ENCODE measurements around the gene PYDC2.

The PYDC2 gene

GRCh38 chr3:191425322-191425734 is 35.6 kb upstream of the PYDC2 start:
- no peak for ATAC-seq (ENCODE audit: insufficient read depth, low read depth)
- H3K9ac ChIP-seq (ENCODE audit: low read depth, low read length): no peak overlapping the region
- no peak overlapping the region for H3K4me2 ChIP-seq (ENCODE audit: insufficient read depth, low read length)
- H3K79me2 ChIP-seq (ENCODE audit: insufficient read depth, low read length): no peaks in the 10 kb centered on the region
- H3K4me3 ChIP-seq (ENCODE audit: low read depth in 1 of 2, low read length in 2 of 2): no peak overlapping the region
- no peak overlapping the region for H3K27ac ChIP-seq (ENCODE audit: low read length)
- no peaks in the 10 kb centered on the region for H3K36me3 ChIP-seq (ENCODE audit: insufficient read depth, low read length)
- no peak for DNase-seq
- no peaks in the 10 kb centered on the region for H3K4me1 ChIP-seq (ENCODE audit: insufficient read depth, low read length)
- H4K20me1 ChIP-seq (ENCODE audit: insufficient read depth, low read length): no peaks in the 10 kb centered on the region
- TF ChIP-seq CTCF (IDR thresholded peaks at IDR 0.05; ENCODE audit: borderline replicate concordance, extremely low read depth, low read length, poor library complexity, severe bottlenecking) (no peak), EZH2 (IDR thresholded peaks at IDR 0.05; ENCODE audit: borderline replicate concordance, low read depth, low read length, severe bottlenecking) (no peak)
- no peak overlapping the region for H2AFZ ChIP-seq (ENCODE audit: low read depth, low read length)
- H3K27me3 ChIP-seq (ENCODE audit: insufficient read depth, low read length, poor library complexity): no peaks in the 10 kb centered on the region
- no peaks in the 10 kb centered on the region for H3K9me3 ChIP-seq (ENCODE audit: insufficient read depth, low read length, severe bottlenecking)

GRCh38 chr3:191426311-191426710 is 34.7 kb upstream of the PYDC2 start:
- H3K27me3 ChIP-seq (ENCODE audit: insufficient read depth, low read length, poor library complexity): no peaks in the 10 kb centered on the region
- H2AFZ ChIP-seq (ENCODE audit: low read depth, low read length): no peak overlapping the region
- no peaks in the 10 kb centered on the region for H3K36me3 ChIP-seq (ENCODE audit: insufficient read depth, low read length)
- H3K4me2 ChIP-seq (ENCODE audit: insufficient read depth, low read length): no peak overlapping the region
- no peaks in the 10 kb centered on the region for H4K20me1 ChIP-seq (ENCODE audit: insufficient read depth, low read length)
- H3K9me3 ChIP-seq (ENCODE audit: insufficient read depth, low read length, severe bottlenecking): no peaks in the 10 kb centered on the region
- H3K4me1 ChIP-seq (ENCODE audit: insufficient read depth, low read length): no peaks in the 10 kb centered on the region
- ATAC-seq (ENCODE audit: insufficient read depth, low read depth) (no peak), DNase-seq (no peak)
- no peak overlapping the region for H3K9ac ChIP-seq (ENCODE audit: low read depth, low read length)
- TF ChIP-seq EZH2 (IDR thresholded peaks at IDR 0.05; ENCODE audit: borderline replicate concordance, low read depth, low read length, severe bottlenecking) (no peak), CTCF (IDR thresholded peaks at IDR 0.05; ENCODE audit: borderline replicate concordance, extremely low read depth, low read length, poor library complexity, severe bottlenecking) (no peak)
- H3K79me2 ChIP-seq (ENCODE audit: insufficient read depth, low read length): no peaks in the 10 kb centered on the region
- H3K4me3 ChIP-seq (ENCODE audit: low read depth in 1 of 2, low read length in 2 of 2): no peak overlapping the region
- no peak overlapping the region for H3K27ac ChIP-seq (ENCODE audit: low read length)

GRCh38 chr3:191428177-191428576 is 32.8 kb upstream of the PYDC2 start:
- H3K27ac ChIP-seq (ENCODE audit: low read length): no peak overlapping the region
- TF ChIP-seq EZH2 (IDR thresholded peaks at IDR 0.05; ENCODE audit: borderline replicate concordance, low read depth, low read length, severe bottlenecking): no peak
- TF ChIP-seq CTCF (IDR thresholded peaks at IDR 0.05; ENCODE audit: borderline replicate concordance, extremely low read depth, low read length, poor library complexity, severe bottlenecking): no peak
- no peak for ATAC-seq (ENCODE audit: insufficient read depth, low read depth)
- no peak overlapping the region for H3K9ac ChIP-seq (ENCODE audit: low read depth, low read length)
- H2AFZ ChIP-seq (ENCODE audit: low read depth, low read length): no peak overlapping the region
- H3K4me2 ChIP-seq (ENCODE audit: insufficient read depth, low read length): no peak overlapping the region
- no peaks in the 10 kb centered on the region for H3K36me3 ChIP-seq (ENCODE audit: insufficient read depth, low read length)
- DNase-seq: no peak
- H3K9me3 ChIP-seq (ENCODE audit: insufficient read depth, low read length, severe bottlenecking): no peaks in the 10 kb centered on the region
- no peaks in the 10 kb centered on the region for H4K20me1 ChIP-seq (ENCODE audit: insufficient read depth, low read length)
- H3K27me3 ChIP-seq (ENCODE audit: insufficient read depth, low read length, poor library complexity): no peaks in the 10 kb centered on the region
- no peaks in the 10 kb centered on the region for H3K4me1 ChIP-seq (ENCODE audit: insufficient read depth, low read length)
- H3K4me3 ChIP-seq (ENCODE audit: low read depth in 1 of 2, low read length in 2 of 2): no peak overlapping the region
- no peaks in the 10 kb centered on the region for H3K79me2 ChIP-seq (ENCODE audit: insufficient read depth, low read length)

GRCh38 chr3:191430103-191430502 is 30.9 kb upstream of the PYDC2 start:
- ATAC-seq (ENCODE audit: insufficient read depth, low read depth) (no peak), DNase-seq (no peak)
- Histone ChIP-seq H3K4me2 (ENCODE audit: insufficient read depth, low read length) (no peak overlapping the region), H3K27ac (ENCODE audit: low read length) (no peak overlapping the region), H3K27me3 (ENCODE audit: insufficient read depth, low read length, poor library complexity) (no peaks in the 10 kb centered on the region), H3K4me3 (ENCODE audit: low read depth in 1 of 2, low read length in 2 of 2) (no peak overlapping the region), H2AFZ (ENCODE audit: low read depth, low read length) (no peak overlapping the region), H4K20me1 (ENCODE audit: insufficient read depth, low read length) (no peaks in the 10 kb centered on the region), H3K9ac (ENCODE audit: low read depth, low read length) (no peak overlapping the region), H3K9me3 (ENCODE audit: insufficient read depth, low read length, severe bottlenecking) (no peaks in the 10 kb centered on the region), H3K4me1 (ENCODE audit: insufficient read depth, low read length) (no peaks in the 10 kb centered on the region), H3K36me3 (ENCODE audit: insufficient read depth, low read length) (no peaks in the 10 kb centered on the region), H3K79me2 (ENCODE audit: insufficient read depth, low read length) (no peaks in the 10 kb centered on the region)
- TF ChIP-seq CTCF (IDR thresholded peaks at IDR 0.05; ENCODE audit: borderline replicate concordance, extremely low read depth, low read length, poor library complexity, severe bottlenecking) (no peak), EZH2 (IDR thresholded peaks at IDR 0.05; ENCODE audit: borderline replicate concordance, low read depth, low read length, severe bottlenecking) (no peak)
